Inflammatory macrophage (primary cell): Measurements from ENCODE around the gene KREMEN1.
A peak's percentile ranks its signal among the peaks of the same experiment; 100 is the strongest.

Source experiments
- DNase-seq, 2 donors: peaks; one replicate each; pipeline ENCODE4 v3.0.0-alpha.2; 2020 to 2022

The KREMEN1 gene

GRCh38 chr22:29049655-29050263, 23.1 kb upstream of the KREMEN1 start:
- no peak for DNase-seq

- DNase-seq, result no peak
Measured at GRCh38 chr22:29050457-29050856, 22.4 kb upstream of the KREMEN1 start.

GRCh38 chr22:29053048-29053702, 19.7 kb upstream of the KREMEN1 start:
- no peak for DNase-seq

- no peak for DNase-seq
Measured at GRCh38 chr22:29054251-29054767, 18.5 kb upstream of the KREMEN1 start.

- DNase-seq, result no peak
Measured at GRCh38 chr22:29055192-29055830, 17.5 kb upstream of the KREMEN1 start.

- no peak for DNase-seq
Measured at GRCh38 chr22:29056472-29056871, 16.4 kb upstream of the KREMEN1 start.

- peak; percentile 21 to 45 for DNase-seq
Measured at GRCh38 chr22:29060251-29060869, 12.5 kb upstream of the KREMEN1 start.

- DNase-seq, result no peak
Measured at GRCh38 chr22:29060931-29061330, 11.9 kb upstream of the KREMEN1 start.

- DNase-seq, result no peak
Measured at GRCh38 chr22:29061773-29062172, 11.1 kb upstream of the KREMEN1 start, which contains the start of gene C22orf31. Gene C22orf31 (minus strand): TSS chr22:29061831. CDS start chr22:29061792, 39 bp downstream.

- DNase-seq, result no peak
Measured at GRCh38 chr22:29062286-29062821, 10.5 kb upstream of the KREMEN1 start.

- DNase-seq, result no peak
Measured at GRCh38 chr22:29065468-29066190, 7.2 kb upstream of the KREMEN1 start.

- no peak for DNase-seq
Measured at GRCh38 chr22:29069463-29069862, 3.4 kb upstream of the KREMEN1 start.

GRCh38 chr22:29070490-29070889, 2.3 kb upstream of the KREMEN1 start:
- DNase-seq, result no peak

- peak in 1 of 2 donors; percentile 49 for DNase-seq
Measured at GRCh38 chr22:29071261-29072045, 1.4 kb upstream of the KREMEN1 start.

GRCh38 chr22:29072193-29072978, 449 bp upstream of the KREMEN1 start:
- peak; percentile 64 to 77 for DNase-seq

- peak in 1 of 2 donors; percentile 20 for DNase-seq
Measured at GRCh38 chr22:29073618-29074275, 912 bp downstream of the KREMEN1 start.

- DNase-seq, result no peak
Measured at GRCh38 chr22:29074276-29074772, 1.5 kb downstream of the KREMEN1 start.

- no peak for DNase-seq
Measured at GRCh38 chr22:29078036-29078868, 5.4 kb downstream of the KREMEN1 start.

- no peak for DNase-seq
Measured at GRCh38 chr22:29078869-29079207, 6.0 kb downstream of the KREMEN1 start.
